GM12878 (cell line): Measurements from ENCODE around the gene NR1D2. TPM values are rescaled to one million over a fixed set of nuclear protein-coding genes. Genes with fewer than 3 reads are reported as not detected.

ENCODE experiments used
- ATAC-seq: fragments of 200-7000 bp; cut with Tn5 transposase; 3 replicates; pipeline ENCODE4 v1.9.1; 2020; ENCODE audit warnings: mild to moderate bottlenecking, moderate library complexity
- BruUV-seq: library from RNA; stranded (reverse); fragments of 400-500 nt; replicated peaks from 2 replicates; lab custom pipeline; 2021; lab: Mats Ljungman, UMichigan
- CTCF ChIA-PET: fragments of 300-600 bp; sonication (Branson Sonifier 250); formaldehyde crosslinking; extraction: SDS; loops from one replicate; lab custom pipeline; 2021; ENCODE audit warnings: inconsistent platforms; lab: Yijun Ruan, JAX
- POLR2A ChIA-PET: fragments of 350-600 bp; formaldehyde crosslinking; extraction: SDS; loops from one replicate; lab custom pipeline; 2021; ENCODE audit warnings: inconsistent platforms; lab: Charles Lee
- RAD21 ChIA-PET: fragments of 300-600 bp; sonication (Branson Sonifier 250); formaldehyde crosslinking; loops from one replicate; lab custom pipeline; 2023; ENCODE audit warnings: antibody characterized with exemption; ENCODE audit not compliant: unreplicated experiment; lab: Charles Lee
- SMC1A ChIA-PET: fragments of 300-600 bp; sonication (Branson Sonifier 250); formaldehyde crosslinking; loops from one replicate; lab custom pipeline; 2023; ENCODE audit not compliant: unreplicated experiment, uncharacterized antibody; lab: Charles Lee
- DNase-seq: peaks from one replicate; pipeline ENCODE4 v3.0.0-alpha.2; 2011; ENCODE audit warnings: low read depth, low spot score
- FAIRE-seq: peaks from 3 replicates; lab custom pipeline; 2011; peaks lifted over from hg19 to GRCh38; lab: Jason Lieb, UNC
- H2AFZ ChIP-seq: 2 replicates; pipeline ENCODE4 v1.6.0; 2011; ENCODE audit warnings: low read depth, low read length, control low read depth; ENCODE audit not compliant: control insufficient read depth
- H3K27ac ChIP-seq: 2 replicates; pipeline ENCODE4 v1.5.1; 2011; ENCODE audit warnings: control low read depth; ENCODE audit not compliant: control insufficient read depth, insufficient read depth
- H3K27me3 ChIP-seq, 2 experiments: replicated peaks in 1 of 2; 2 replicates each; pipeline versions ENCODE4 v1.6.0 to v1.6.1; 2011; ENCODE audit warnings: low read length in 1 of 2; ENCODE audit not compliant: control insufficient read depth in 2 of 2, insufficient read depth in 2 of 2
- H3K36me3 ChIP-seq, 2 experiments: 2 replicates each; pipeline ENCODE4 v1.5.1; 2011; ENCODE audit warnings: low read length in 1 of 2; ENCODE audit not compliant: control insufficient read depth in 2 of 2, insufficient read depth in 2 of 2
- H3K4me1 ChIP-seq: 2 replicates; pipeline ENCODE4 v1.6.1; 2011; ENCODE audit warnings: mild to moderate bottlenecking, low read length, moderate library complexity, mixed read lengths; ENCODE audit not compliant: control insufficient read depth, insufficient read depth
- H3K4me2 ChIP-seq: 2 replicates; pipeline ENCODE4 v1.6.0; 2011; ENCODE audit warnings: control low read depth; ENCODE audit not compliant: control insufficient read depth, insufficient read depth
- H3K4me3 ChIP-seq: fragments of 200-600 bp; sonication (generic); 2 replicates; pipeline ENCODE4 v1.5.1; 2016
- H3K79me2 ChIP-seq: 2 replicates; pipeline ENCODE4 v1.6.0; 2011; ENCODE audit warnings: low read length; ENCODE audit not compliant: control insufficient read depth, insufficient read depth
- H3K9ac ChIP-seq: 2 replicates; pipeline ENCODE4 v1.8.0; 2011; ENCODE audit warnings: low read length, control low read depth, mixed read lengths; ENCODE audit not compliant: control insufficient read depth, insufficient read depth
- H3K9me3 ChIP-seq: replicated peaks from 3 replicates; pipeline ENCODE4 v1.5.1; 2011; ENCODE audit warnings: mild to moderate bottlenecking, low read length; ENCODE audit not compliant: control insufficient read depth, insufficient read depth
- H4K20me1 ChIP-seq: 2 replicates; pipeline ENCODE4 v1.6.0; 2011; ENCODE audit not compliant: control insufficient read depth, insufficient read depth
- CBX5 ChIP-seq: sonication (generic); IDR thresholded peaks from 2 replicates; pipeline ENCODE4 v1.6.1; 2016; ENCODE audit warnings: low read depth, moderate library complexity, mild to moderate bottlenecking, inconsistent platforms
- EZH2 ChIP-seq: IDR thresholded peaks from 2 replicates; pipeline ENCODE4 v1.6.1; 2012; ENCODE audit warnings: low read depth, mild to moderate bottlenecking, control low read depth, inconsistent platforms, low read length, borderline replicate concordance; ENCODE audit not compliant: control insufficient read depth
- IRF4 ChIP-seq: IDR thresholded peaks from 2 replicates; pipeline ENCODE4 v1.6.1; 2011; ENCODE audit warnings: low read depth, low read length
- NBN ChIP-seq: fragments of 450-650 bp; IDR thresholded peaks from 2 replicates; pipeline ENCODE4 v1.6.1; 2016
- NFIC ChIP-seq: IDR thresholded peaks from 2 replicates; pipeline ENCODE4 v1.6.1; 2012; ENCODE audit warnings: low read depth, mild to moderate bottlenecking, inconsistent platforms, low read length, moderate library complexity
- NKRF ChIP-seq: fragments of 450-650 bp; conservative IDR thresholded peaks from 2 replicates; pipeline ENCODE4 v1.6.1; 2017; ENCODE audit warnings: mild to moderate bottlenecking, moderate library complexity
- PML ChIP-seq: IDR thresholded peaks from 2 replicates; pipeline ENCODE4 v1.6.1; 2012; ENCODE audit warnings: low read length, inconsistent platforms
- STAT3 ChIP-seq: IDR thresholded peaks from 2 replicates; pipeline ENCODE4 v1.6.1; 2011; ENCODE audit warnings: low read depth, low read length, improper control_type of control experiment
- ZBTB33 ChIP-seq: fragments of 450-650 bp; IDR thresholded peaks from 2 replicates; pipeline ENCODE4 v1.6.1; 2017; ENCODE audit warnings: mild to moderate bottlenecking
- ZBTB40 ChIP-seq: fragments of 450-650 bp; IDR thresholded peaks from 2 replicates; pipeline ENCODE4 v1.6.1; 2016; ENCODE audit warnings: mild to moderate bottlenecking, moderate library complexity, borderline replicate concordance
- ZNF622 ChIP-seq: fragments of 450-650 bp; IDR thresholded peaks from 2 replicates; pipeline ENCODE4 v1.6.1; 2017; ENCODE audit warnings: mild to moderate bottlenecking, inconsistent platforms
- WGBS: methylation state at CpG from one replicate; pipeline ENCODE4 v1.1.6; 2016; ENCODE audit warnings: low lambda C conversion rate; ENCODE audit not compliant: insufficient replicate concordance, insufficient coverage; ENCODE audit errors: missing lambda C conversion rate; 5-methylcytosine and 5-hydroxymethylcytosine counted together
- in situ Hi-C: fragments of 300-500 bp; cut with MboI; formaldehyde crosslinking; loops from 9 replicates; pipeline ENCODE4 v1.14.3; 2018; ENCODE audit warnings: mixed read lengths
- intact Hi-C: fragments of 100-400 bp; cut with micrococcal nuclease; formaldehyde crosslinking; loops from one replicate; pipeline ENCODE4 v1.14.2; 2022; ENCODE audit not compliant: unreplicated experiment
- polyA plus RNA-seq, 11 experiments: library from polyadenylated mRNA; depleted of rRNA in 4 of 11; unstranded in 6 of 11; stranded (reverse) in 5 of 11; fragments of >200 nt; fragmentation: Nextera tagmentation in 4 of 11; fragmentation: Illumina TruSeq in 1 of 11; extraction: Ambion mirVana in 4 of 11; extraction: Trizol in 1 of 11; gene quantifications; 1 replicate in 1 of 11; 2 replicates in 10 of 11; pipeline versions ENCODE4 v1.2.1 to v1.2.3, GENCODE V29; 2011 to 2016; ENCODE audit warnings: inconsistent platforms in 2 of 11, missing spikeins in 2 of 11, low read depth in 1 of 11
- total RNA-seq, 4 experiments: library from RNA; depleted of rRNA in 3 of 4; stranded (reverse); fragments of >200 nt in 3 of 4; fragmentation: Illumina TruSeq in 1 of 4; extraction: Trizol in 1 of 4; gene quantifications; 2 replicates each; pipeline versions ENCODE4 v1.2.1 to v1.2.3, GENCODE V29; 2013 to 2021

NR1D2 gene
- total and polyA plus RNA-seq, 10 of the 15 experiments (the other 5 are each of a cell fraction or from before 2014, with no cell fraction given) = 0.67 to 5.3 (median 2.6) TPM

GRCh38 chr3:23945913-23946687 lies 1.0 kb downstream of the NR1D2 start:
- H3K27me3 ChIP-seq = peaks cover 0 to 3% of the 10 kb centered on the region in 2 experiments; a peak in 1 of 4 replicates
- DNase-seq = peak; percentile 66
- ChIA-PET POLR2A (interaction anchor here (0.5 to 1.3 kb wide), 7 partner anchors 12 to 136 kb away, joined by 3 to 11 read pairs (median 3); partner anchors contain the start of genes NKIRAS1 and RPL15), CTCF (interaction anchor here (0.9 to 1.7 kb wide), 3 partner anchors 10 to 61 kb away, joined by 4 read pairs; no protein-coding TSS in a partner anchor), SMC1A (interaction anchor here (1.1 to 1.4 kb wide), 3 partner anchors 22 to 53 kb away, joined by 3 to 5 read pairs (median 3); partner anchors contain the start of genes NKIRAS1 and RPL15), RAD21 (interaction anchor here (0.7 to 1.9 kb wide), 5 partner anchors 26 to 116 kb away, joined by 3 to 13 read pairs (median 4); partner anchors contain the start of genes NKIRAS1 and RPL15)
- H4K20me1 ChIP-seq = no peaks in the 10 kb centered on the region
- no peaks in the 10 kb centered on the region for H3K36me3 ChIP-seq
- H3K9ac ChIP-seq = peak overlapping the region; percentile 85
- in situ Hi-C loops = loop anchor here (25.0 kb wide), 1 partner anchor 1841 kb away; the partner anchor contains the start of genes NGLY1 and OXSM
- H3K4me1 ChIP-seq = peaks cover 12% of the 10 kb centered on the region
- H3K4me3 ChIP-seq = peak overlapping the region; percentile 98
- peaks cover 15% of the 10 kb centered on the region for H3K79me2 ChIP-seq
- BruUV-seq = no TSS peak
- H2AFZ ChIP-seq = peak overlapping the region; percentile 92
- H3K4me2 ChIP-seq = peak overlapping the region; percentile 88
- H3K9me3 ChIP-seq = no peaks in the 10 kb centered on the region
- WGBS = 2% methylated on average over 49 of the region's 87 CpGs
- FAIRE-seq = peak; percentile 73
- ATAC-seq = peak; percentile 81
- intact Hi-C loops = loop anchor here (1.0 to 10.0 kb wide), 3 partner anchors 29 to 291 kb away; partner anchors contain the start of gene RPL15
- H3K27ac ChIP-seq = peak overlapping the region; percentile 82
- TF ChIP-seq NKRF (peak; percentile 71), NFIC (no peak), IRF4 (no peak), NBN (peak; percentile 65), EZH2 (no peak), STAT3 (no peak), CBX5 (no peak), ZBTB40 (peak; percentile 21; the same call in 1 of the 2 replicates), ZBTB33 (no peak), ZNF622 (no peak), PML (no peak)
